ENCODE data around the gene KIF26B.
"Not testable (repeated sequence)": the region's sequence is repeated elsewhere in the genome, so short reads cannot be mapped to it uniquely, and the experiment has no call there.

Gene KIF26B

GRCh38 chr1:245718123-245718522, 563.3 kb downstream of the KIF26B start:
- DNase-seq: no peak

DNA sequence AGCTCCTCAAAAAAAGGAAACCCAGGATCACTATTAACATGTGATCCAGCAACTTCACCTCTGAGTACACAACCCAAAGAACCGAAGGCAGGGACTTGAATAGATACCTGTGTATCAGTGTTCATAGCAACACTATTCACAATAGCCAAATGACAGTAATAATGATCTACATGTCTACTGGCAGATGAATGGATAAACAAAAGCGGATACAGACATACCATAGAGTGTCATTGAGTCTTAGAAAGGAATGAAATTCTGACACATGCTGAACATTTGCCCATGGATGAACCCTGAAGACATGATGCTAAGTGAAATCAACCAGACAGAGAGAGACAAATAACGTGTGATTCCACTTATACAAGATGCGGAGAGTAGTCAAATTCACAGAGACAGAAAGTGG, 564.2 kb downstream of the KIF26B start:
- DNase-seq: no peak

DNA sequence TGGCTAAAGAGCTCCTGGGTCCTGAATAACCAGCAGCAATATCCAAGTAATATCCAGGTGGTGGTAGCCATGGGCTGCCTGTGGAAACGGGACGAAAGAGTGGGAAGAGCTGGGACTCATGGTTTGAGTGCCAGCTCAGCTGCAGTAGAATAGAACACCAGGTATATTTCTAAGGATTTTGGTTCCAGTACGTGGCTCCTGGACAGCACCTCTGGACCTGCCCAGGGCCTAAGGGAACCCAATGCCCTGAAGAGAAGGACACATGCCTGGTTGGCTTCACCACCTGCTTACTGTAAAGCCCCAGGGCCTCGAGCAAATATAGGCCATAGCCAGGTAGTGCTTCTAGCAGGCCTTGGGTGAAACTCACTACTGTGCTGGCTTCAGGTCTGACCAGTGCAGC, 566.7 kb downstream of the KIF26B start:
- DNase-seq: no peak

GRCh38 chr1:245728035-245728434, 573.2 kb downstream of the KIF26B start:
- DNase-seq: not testable (repeated sequence)

DNA sequence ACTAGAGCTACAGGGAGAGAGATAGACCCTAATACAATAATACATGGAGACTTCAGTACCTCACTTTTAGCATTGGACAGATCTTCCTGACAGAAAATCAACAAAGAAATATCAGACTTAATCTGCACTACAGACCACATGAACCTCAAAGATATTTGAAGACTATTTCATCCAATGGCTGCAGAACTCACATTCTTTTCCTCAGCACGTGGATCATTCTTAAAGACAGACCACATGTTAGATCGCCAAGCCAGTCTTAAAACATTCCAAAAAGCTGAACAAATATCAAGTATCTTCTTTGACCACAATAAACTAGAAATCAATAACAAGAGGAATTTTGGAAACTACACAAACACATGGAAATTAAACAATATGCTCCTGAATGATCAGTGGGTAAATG, 576.0 kb downstream of the KIF26B start:
- no peak for DNase-seq

DNA sequence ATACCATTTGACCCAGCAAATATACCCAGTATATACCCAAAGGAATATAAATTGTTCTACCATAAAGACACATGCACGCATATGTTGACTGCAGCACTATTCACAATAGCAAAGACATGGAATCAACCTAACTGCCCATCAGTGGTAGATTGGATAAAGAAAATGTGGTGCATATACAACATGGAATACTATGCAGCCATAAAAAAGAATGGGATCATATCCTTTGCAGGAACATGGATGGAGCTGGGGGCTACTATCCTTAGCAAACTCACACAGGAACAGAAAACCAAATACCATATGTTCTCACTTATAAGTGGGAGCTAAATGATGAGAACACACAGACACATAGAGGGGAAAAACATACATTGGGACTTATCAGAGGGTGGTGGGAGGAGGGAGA, 585.6 kb downstream of the KIF26B start:
- not testable (repeated sequence) for DNase-seq

GRCh38 chr1:245742896-245743295, 588.1 kb downstream of the KIF26B start:
- no peak for DNase-seq

GRCh38 chr1:245748240-245748639, 593.5 kb downstream of the KIF26B start:
- no peak for DNase-seq

GRCh38 chr1:245748646-245749045, 593.9 kb downstream of the KIF26B start:
- DNase-seq: no peak

GRCh38 chr1:245749053-245749452, 594.3 kb downstream of the KIF26B start:
- DNase-seq: no peak

- no peak for DNase-seq
These were observed 595.5 kb downstream of the KIF26B start for GRCh38 chr1:245750261-245750660.

DNA sequence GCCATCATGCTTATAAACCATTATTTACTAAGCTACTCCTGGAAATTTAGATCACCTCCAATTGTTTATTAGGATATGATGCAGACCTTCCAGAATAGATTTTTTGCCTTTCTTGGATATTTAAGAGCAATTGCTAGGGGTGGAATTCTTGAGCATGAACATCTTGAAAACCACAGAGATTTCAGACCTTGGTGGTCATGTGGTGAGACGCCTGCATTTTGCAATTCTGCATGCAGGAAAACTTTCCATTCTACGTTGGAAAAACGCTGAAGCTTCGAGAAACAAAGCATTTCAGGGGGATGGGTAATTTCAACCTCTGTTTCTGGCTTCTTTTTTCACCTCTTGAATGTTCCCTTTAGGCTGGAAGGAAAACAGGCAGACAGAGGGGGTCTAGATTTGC, 596.3 kb downstream of the KIF26B start:
- DNase-seq: no peak

DNA sequence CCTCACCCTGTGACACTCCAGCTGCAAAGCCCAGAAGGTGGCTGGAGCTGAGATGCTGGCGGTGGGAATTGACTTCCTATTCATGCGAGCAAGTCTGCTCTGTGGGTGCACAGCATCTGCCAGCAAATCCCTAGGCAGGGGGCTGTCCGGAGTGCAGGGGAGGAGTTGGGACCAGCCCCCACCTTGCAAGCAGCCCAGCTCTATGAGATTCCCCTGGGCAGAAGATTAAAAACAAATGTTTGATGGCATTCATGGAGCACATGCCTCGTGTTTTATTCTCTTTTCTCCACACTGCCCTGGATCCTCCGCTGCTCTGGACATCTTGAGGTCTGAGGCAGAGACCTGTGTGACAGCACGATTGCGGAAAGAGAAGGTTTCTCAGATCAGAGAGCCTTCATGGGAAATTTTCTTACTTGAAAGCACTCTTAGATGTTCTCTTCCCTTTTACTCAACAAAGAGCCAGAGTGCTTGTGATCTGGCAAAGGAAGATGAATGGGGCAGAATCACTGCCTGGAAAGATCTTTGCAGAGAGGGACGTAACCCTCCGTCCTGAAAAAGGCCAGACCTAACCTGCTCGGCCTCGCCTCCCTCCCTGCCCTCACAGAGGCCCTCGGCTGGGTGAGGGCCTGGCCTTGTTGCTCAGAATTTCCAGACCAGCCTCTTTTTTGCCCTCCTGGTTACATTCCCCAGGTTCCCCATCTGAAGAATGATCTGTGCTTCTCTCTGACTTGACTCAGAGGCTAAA, 597.1 kb downstream of the KIF26B start:
- no peak for DNase-seq

DNA sequence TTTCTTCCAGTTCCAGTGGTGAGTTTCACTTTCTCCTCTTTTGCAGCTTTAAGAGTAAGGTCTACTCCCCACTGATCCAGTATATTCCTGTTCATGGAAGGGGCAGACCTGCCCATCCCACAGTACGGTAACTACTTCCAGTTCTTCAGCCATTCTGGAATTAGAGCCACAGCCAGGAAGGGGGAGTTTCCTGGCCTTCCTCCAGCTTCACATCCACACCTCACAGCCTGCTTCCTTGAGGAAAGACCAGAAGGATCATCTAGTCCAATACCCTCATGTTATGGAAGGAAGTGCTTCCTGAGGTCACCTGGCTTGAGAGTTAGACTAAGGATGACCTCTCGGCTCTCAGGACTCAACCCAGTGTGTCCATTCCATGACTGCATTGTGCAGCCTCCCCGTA, 597.8 kb downstream of the KIF26B start:
- DNase-seq: no peak

DNA sequence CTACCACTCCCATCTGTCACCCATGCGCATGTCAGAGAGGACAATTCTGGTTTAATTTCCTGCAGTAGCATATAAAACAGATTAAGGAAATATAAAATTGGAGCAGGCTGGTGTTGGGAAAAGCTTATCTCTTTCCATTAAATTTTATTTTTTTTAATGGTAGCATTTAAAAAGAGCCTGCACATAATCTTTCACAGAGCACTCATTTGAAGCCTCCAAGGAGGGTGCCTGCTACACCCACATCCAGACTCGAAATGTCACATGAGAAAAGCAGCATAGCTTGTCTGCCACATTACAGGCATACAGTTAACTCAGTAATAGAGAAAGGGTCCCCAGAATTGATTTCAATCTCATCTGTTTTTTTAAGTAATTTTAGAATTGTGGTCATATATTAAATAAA, 599.0 kb downstream of the KIF26B start:
- DNase-seq: no peak

- no peak for DNase-seq
These were observed 599.7 kb downstream of the KIF26B start for GRCh38 chr1:245754463-245754961.

Measured in GF-D8 (cell line).